ENCODE results near the gene TAPBPL. TPM values are rescaled to one million over a fixed set of nuclear protein-coding genes. Genes with fewer than 3 reads are reported as not detected.

TAPBPL gene
- total and polyA plus RNA-seq, 2 of the 4 experiments (the other 2 are of a cell fraction), result 3.4 to 12.1 TPM

- Histone ChIP-seq H4K5ac (ENCODE audit: low read depth, low read length) (no peak overlapping the region), H3K9me3 (ENCODE audit: control insufficient read depth, insufficient read depth, low read length) (no peaks in the 10 kb centered on the region), H4K91ac (ENCODE audit: insufficient read depth, low read depth, low read length) (no peak overlapping the region), H3K18ac (ENCODE audit: low read depth, low read length) (no peak overlapping the region), H3K27me3 (ENCODE audit: control insufficient read depth, insufficient read depth, low read length) (no peaks in the 10 kb centered on the region), H2BK15ac (ENCODE audit: low read depth, low read length) (no peak overlapping the region), H3K36me3 (ENCODE audit: control insufficient read depth, insufficient read depth, low read length) (no peaks in the 10 kb centered on the region), H2BK5ac (ENCODE audit: low read depth, low read length, poor library complexity, severe bottlenecking) (no peak overlapping the region), H2AK5ac (ENCODE audit: low read depth, low read length) (no peak overlapping the region; the same call in 1 of the 2 replicates), H3K4me1 (ENCODE audit: control insufficient read depth, insufficient read depth, low read length) (peaks cover 8% of the 10 kb centered on the region), H2AFZ (replicated peaks; ENCODE audit: low read length, poor library complexity) (no peak overlapping the region), H3K14ac (replicated peaks; ENCODE audit: low read depth, low read length) (no peak overlapping the region), H3K23ac (ENCODE audit: low read depth, low read length) (no peak overlapping the region), H3K56ac (ENCODE audit: extremely low read depth, insufficient read depth, low read length) (no peak overlapping the region), H2BK20ac (ENCODE audit: low read depth, low read length) (no peak overlapping the region), H3K27ac (ENCODE audit: insufficient read depth, low read length) (no peak overlapping the region), H4K8ac (ENCODE audit: low read depth in 2 of 2, low read length in 2 of 2) (no peak overlapping the region), H4K20me1 (ENCODE audit: insufficient read depth, low read length) (no peaks in the 10 kb centered on the region), H3K9ac (ENCODE audit: low read depth, low read length) (no peak overlapping the region), H3K4ac (ENCODE audit: low read depth, low read length) (no peak overlapping the region), H3K4me3 (ENCODE audit: insufficient read depth, low read depth, low read length) (no peak overlapping the region), H2BK120ac (ENCODE audit: low read depth, low read length) (no peak overlapping the region), H3K79me1 (ENCODE audit: low read depth in 1 of 2, low read length in 2 of 2) (0 out of 4 replicates have a peak, but pooled peaks cover 0 to 3% of the 10 kb centered on the region in 2 experiments), H2AK9ac (replicated peaks; ENCODE audit: low read depth, low read length, poor library complexity) (no peak overlapping the region), H3K9me1 (ENCODE audit: insufficient read depth, low read length) (peaks cover 13% of the 10 kb centered on the region), H3K4me2 (ENCODE audit: low read depth, low read length) (no peak overlapping the region)
- no peak for TF ChIP-seq BHLHE40 (IDR thresholded peaks at IDR 0.05; ENCODE audit: low read depth, low read length)
- no peak for TF ChIP-seq MXI1 (IDR thresholded peaks at IDR 0.05; ENCODE audit: borderline replicate concordance, low read depth, low read length)
- TF ChIP-seq RAD21 (IDR thresholded peaks at IDR 0.05; ENCODE audit: low read length), result no peak
- TF ChIP-seq MAZ (IDR thresholded peaks at IDR 0.05; ENCODE audit: borderline replicate concordance, low read depth, low read length), result no peak
- TF ChIP-seq, protein P1, sequence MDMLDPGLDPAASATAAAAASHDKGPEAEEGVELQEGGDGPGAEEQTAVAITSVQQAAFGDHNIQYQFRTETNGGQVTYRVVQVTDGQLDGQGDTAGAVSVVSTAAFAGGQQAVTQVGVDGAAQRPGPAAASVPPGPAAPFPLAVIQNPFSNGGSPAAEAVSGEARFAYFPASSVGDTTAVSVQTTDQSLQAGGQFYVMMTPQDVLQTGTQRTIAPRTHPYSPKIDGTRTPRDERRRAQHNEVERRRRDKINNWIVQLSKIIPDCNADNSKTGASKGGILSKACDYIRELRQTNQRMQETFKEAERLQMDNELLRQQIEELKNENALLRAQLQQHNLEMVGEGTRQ (IDR thresholded peaks at IDR 0.05; ENCODE audit: low read depth, low read length), result no peak
- TF ChIP-seq SMC3 (IDR thresholded peaks at IDR 0.05; ENCODE audit: low read depth, low read length), result no peak
- no peak for TF ChIP-seq CHD1 (IDR thresholded peaks at IDR 0.05; ENCODE audit: low read depth, low read length)
- no TSS peak for BruUV-seq (replicated peaks)
- WGBS, 2 experiments (ENCODE audit: extremely low coverage in 2 of 2, insufficient read length in 1 of 2), result 100% methylated on average over 1 of the region's 13 CpGs; no CpG with 5 or more reads in 1 of the 2 experiments
- DNase-seq (no peak), ATAC-seq (ENCODE audit: low read depth) (no peak)
- in situ Hi-C loops (cut with MboI; ENCODE audit: low sequenced_read_pairs), result no loop called here
- intact Hi-C loops (cut with micrococcal nuclease), result no loop called here
- ChIA-PET POLR2A (ENCODE audit: unreplicated experiment) (no interaction called here), CTCF (no interaction called here)
- dilution Hi-C loops (cut with HindIII; ENCODE audit: low sequenced_read_pairs, unreplicated experiment), result no loop called here
Observed at GRCh38 chr12:6435961-6436715, 15.7 kb upstream of the TAPBPL start.
